TTC549 (cell line): ENCODE measurements around the gene ERLIN1.

Experiments used
- FAIRE-seq: peaks from 2 replicates; lab custom pipeline; 2012; peaks lifted over from hg19 to GRCh38; lab: Jason Lieb, UNC

ERLIN1 gene

DNA sequence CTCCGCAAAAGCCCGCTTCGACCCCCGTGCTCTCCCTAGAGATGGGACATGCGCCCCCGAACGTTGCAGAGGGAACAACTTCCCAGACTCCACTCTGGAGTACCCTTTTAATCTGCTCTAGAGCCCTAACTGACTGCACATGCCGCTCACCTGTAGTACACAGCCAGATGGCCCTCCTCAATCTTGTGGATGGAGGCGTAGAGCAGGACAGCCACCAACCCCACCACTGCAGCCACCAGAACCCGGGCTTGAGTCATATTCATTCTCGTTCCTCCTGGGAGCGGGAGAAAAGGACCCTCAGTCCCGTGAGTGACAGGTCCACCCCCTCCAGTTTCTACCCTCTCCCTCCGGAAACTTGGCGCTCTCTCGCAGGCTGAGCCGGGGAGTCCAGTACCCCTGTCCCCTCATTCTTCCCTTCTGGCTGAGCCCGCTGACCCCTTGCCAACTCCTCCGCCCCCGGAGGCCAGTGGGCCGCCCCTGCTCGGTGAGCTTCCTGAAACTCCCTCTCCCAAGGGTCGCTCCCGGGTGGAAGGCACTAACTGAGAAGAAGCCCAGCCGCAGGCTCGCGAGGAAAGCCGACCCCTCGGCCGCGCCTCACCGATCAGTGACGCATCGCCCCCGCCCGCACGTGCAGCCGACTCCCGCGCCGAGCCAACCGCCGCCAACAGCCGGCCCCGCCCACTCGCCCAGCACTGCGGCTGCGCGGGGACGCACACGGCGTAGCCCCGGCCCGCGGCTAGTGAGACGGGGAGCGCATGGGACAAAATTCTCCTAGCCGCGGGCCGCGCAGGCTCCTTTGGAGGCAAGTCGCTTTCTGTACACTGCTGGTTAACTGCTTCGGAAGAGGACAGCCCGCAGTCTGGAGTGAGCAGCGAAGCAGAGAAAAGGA is at the start of gene ERLIN1:
ERLIN1 (minus strand) TSS at position 666 of the 889 bp plus-strand sequence; CDS start at position 263, 403 bp downstream.
- no peak for FAIRE-seq

DNA sequence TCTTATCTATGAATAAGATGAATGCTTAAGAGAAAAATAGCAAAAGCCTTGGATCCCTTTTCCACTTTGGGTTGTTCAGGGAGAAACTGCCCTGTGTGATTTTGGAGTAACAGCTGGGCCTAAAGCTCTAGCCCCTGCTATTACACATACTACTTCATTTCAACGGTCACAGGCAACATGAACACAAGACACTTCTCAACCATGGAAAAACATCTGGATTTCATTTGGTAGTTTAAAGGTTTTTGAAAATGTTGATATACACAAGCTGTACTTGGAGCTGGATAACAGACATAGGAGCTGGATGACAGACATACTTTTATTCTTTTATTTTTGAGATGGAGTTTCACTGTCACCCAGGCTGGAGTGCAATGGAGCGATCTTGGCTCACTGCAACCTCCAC is 46.3 kb upstream of the ERLIN1 start:
- no peak for FAIRE-seq

DNA sequence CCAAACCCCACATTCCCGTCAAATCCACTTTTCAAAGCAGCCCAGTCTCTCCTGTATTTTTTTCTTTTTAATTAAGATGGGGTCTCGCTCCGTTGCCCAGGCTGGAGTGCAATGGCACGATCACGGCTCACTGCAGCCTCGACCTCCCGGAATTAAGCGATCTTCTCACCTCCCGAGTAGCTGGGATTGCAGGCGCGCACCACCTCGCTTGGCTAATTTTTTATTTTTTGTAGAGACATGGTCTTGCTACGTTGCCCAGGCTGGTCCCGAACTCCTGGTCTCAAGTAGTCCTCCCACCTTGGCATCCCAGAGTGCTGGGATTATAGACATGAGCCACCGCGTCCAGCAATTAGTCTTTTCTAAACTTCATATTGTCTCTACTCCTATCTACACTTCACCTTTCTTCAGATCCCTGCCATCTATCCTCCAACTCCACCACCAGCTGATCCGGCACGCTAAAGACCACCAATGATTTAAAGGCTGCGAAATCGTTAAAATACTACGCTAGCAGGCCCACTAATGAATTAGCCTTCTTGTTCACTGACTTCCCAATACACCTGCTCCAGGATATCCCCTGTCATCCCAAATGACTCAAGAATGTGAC is 44.1 kb upstream of the ERLIN1 start:
- FAIRE-seq = no peak

DNA sequence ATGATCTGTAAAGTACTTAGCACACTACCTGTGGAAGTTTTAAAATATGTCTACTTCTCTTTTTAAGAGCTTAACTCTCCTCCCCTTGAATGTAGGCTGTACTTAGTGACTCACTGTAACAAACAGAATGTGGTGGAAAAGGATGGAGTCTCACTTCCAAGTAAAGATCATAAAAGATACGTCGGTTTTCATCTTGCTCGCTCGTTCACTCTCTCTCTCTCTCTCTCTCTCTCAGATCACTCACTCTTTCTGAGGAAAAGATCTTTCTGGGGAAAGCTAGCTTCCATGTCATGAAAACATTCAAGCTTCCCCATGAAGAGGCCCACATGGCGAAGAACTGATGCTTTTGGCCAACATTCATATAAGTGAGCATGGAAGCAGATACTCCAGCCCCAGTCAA is 38.0 kb upstream of the ERLIN1 start:
- FAIRE-seq = no peak

DNA sequence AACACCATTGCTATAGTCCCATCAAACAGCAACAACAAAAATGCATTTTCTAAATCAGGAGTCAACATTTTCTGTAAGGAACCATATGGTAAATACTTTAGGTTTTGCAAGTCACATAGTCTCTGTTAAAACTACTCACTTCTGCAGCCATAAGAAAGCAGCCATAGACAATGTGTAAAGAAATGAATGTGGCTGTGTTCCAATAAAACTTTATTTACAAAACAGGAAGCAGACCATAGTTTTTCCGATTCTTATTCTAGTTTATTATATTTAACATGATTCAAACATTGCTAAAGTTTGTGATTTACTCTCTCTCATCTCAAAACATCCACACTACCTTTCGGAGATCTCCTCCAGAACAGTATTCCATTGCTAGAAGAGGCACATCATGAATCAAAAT is 36.7 kb upstream of the ERLIN1 start:
- FAIRE-seq = no peak

DNA sequence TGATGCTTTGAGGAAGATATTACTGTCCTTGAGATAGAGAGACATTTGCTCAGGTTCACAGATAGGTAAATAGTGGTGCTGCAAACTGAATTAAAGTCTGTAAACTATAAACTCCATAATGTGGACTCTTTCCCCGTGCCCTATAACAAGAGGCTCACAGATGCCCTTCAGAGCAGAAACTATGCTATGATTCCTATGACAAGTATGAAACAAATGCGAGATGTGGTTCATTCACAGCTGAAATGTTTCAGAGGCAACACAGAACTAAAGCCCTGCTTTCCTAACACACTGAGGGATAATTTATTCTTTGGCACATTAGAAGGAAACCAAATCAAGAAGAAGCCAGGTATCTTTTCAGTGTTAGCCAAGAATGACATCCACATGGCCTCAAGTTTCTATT is 30.2 kb upstream of the ERLIN1 start:
- FAIRE-seq = no peak

DNA sequence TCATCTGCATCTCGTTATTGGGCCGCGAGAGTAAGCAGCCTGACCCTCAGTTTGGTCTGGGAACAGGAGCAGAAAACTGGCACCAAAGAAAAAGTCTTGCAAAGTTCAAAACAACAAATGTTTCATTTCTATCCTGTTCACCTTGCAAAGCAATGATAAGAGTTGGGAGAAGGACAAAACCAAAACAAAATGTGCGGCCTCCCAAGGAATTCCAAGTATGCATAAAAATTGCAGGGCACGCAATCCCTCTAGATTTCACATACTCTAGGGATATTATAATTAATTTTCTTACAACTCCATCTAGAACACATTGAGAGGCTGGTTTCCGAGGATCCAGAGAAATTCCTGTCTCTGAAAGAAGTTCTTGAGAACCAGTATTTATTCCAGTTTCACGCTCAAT is 23.5 kb upstream of the ERLIN1 start:
- FAIRE-seq = no peak

DNA sequence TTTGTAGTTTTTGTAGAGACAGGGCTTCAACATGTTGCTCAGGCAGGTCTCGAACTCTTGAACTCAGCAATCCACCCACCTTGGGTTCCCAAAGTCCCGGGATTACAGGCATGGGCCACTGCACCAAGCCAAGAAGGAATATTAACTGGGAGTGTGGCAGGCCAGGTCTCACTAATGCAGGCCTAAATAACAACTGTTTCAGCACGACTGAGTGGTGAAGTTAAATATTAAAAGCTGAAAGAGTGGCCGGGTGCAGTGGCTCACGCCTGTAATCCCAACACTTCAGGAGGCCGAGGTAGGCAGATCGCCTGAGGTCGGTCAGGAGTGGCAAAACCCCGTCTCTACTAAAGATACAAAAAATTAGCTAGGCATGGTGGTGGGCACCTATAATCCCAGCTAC is 22.4 kb upstream of the ERLIN1 start:
- no peak for FAIRE-seq

DNA sequence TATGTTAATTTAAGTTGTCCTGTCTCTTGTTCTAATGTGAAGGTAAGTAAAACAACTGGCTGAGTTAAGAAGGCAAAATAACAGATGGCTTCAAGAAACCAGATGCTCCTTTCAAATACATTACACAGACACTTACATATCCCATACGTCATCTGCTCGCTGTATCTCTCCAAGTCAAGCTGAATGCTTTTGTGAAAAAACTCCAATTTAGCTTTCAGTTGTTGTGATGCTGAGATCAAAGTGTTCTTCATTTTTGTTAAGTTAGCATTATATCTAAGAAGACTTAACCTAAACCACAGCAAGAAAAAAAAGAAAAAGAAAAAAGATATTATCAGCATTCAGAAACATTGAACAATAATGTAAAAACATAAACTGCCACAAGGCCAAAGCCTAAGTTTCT is 18.5 kb upstream of the ERLIN1 start:
- no peak for FAIRE-seq

DNA sequence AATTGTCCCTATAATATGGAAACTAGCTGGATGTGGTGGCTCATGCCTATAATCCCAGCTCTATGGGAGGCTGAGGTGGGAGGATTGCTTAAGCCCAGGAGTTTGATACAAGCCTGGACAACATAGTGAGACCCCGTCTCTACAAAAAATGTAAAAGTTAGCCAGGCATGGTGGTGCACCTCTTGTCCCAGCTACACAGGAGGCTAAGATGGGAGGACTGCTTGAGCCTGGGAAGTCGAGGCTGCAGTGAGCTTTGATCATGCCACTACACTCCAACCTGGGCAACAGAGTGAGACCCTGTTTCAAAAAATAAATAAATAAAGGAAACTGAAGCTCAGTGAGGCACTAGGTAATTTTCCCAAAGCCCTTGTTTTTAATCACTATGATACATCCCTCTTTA is 15.7 kb upstream of the ERLIN1 start:
- FAIRE-seq = no peak

DNA sequence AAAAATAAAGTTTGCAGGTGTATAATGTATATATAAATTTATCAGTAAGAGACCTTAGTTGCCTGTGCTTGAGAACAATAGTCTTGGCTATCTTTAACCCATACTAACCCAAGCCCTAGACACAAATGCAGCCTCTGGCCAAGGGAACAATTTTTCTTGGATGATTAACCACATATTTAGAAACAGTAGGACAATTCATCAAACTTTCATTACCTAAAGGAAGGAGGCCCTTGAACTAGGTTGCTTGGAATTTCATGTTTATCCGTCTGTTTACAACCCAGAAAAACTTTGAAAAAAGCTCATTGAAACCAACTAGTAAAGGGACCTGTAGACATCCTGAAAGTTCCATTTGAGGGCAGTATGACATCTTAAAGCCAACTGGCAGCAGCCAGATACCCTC is 8.9 kb upstream of the ERLIN1 start:
- FAIRE-seq = peak; percentile 5

DNA sequence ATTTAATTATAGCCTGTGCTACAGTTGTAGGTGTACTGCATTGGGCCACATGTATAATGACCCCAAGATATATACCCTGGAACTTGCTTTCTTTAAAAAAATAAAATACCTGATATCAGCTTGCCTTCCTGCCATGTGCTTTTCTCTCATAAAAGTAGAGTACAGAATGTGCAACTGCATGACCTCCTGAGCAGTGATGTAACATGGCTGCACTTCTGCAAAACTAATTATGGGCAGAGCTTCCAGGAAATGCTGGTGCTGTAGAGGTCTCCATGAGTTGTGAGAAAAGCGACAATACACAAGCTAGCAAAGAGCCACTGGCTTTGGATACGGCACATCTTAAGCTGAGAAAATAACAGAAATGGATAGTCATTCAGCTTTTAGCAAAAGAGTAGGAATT is 6.5 kb upstream of the ERLIN1 start:
- no peak for FAIRE-seq

DNA sequence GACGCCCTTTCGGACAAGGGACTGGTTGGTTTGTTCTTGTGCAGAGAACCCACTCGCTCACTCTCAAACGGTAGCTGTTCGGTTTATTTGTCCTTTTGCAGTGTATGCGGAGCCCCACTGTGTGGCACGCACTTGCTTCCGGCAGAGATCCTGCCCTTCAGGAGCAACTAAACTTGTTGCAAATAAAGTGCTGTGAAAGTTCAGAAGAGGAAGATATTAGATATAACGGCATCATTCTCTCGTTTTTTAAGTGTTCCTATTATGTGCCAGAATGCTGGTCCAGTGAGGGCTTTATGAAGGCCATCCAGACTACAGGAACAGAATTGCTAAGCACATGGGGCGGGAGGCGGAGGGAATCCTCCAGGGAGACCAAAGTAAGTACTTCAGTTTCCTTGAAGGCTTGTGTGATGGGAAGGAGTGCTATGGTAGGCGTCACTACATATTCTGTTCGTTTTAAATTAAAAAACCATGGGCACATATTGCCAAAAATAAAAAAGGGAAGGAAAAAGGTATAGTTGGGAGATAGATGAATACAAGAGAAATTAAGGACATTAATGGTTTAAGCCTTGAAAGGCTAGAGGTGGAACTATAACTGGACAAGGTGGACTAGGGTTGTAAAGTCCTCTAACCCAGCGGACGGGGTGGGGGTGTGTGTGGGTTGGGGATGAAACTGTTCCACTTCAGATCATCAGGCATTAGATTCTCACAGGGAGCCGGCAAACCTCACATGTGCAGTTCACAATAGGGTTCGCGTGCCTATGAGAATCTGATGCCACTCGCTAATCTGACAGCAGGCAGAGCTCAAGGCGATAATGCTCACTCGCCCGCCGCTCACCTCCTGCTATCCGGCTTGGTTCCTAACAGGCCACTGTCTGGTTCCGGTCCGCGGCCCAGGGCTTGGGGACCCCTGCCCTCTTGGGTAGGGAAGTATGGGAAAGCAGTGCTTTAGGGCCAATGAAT is 704 bp upstream of the ERLIN1 start:
- FAIRE-seq = no peak

DNA sequence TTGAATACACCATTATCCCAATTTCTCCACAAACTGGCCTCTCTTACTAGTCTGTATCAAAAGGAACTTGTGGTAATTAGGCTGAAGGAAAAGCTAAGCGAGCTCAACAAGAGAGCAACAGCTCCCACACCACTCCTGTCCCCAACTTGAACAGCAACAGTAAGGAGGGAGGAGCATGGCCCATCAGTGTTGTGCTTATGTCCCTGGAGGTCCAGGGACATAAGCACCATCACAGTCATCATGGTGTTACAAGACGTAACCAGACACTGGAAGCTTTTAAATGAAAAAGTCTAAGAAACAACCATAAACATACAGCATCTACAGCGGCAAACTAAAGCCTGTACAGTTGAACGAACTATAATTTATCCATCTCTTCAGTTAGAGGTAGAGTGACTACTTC is 989 bp downstream of the ERLIN1 start:
- FAIRE-seq = no peak

DNA sequence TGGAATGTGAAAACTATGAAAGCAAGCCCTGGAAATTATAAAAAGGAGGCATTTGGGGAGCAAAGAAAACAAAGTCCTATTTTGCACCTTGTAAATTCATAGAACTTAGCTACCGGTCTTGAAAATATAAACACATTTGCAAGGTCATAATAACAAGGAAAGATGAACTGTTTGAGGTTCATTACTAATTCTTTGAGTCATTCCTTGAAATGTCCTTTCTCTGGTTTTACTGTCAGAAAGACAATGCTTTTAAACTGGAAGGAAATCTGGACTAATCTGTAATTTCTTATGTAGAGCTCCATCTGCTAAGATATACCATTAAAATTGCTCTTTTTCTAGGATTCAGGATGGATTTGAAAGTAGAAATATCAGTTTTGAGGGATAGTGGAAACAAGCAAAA is 1.4 kb downstream of the ERLIN1 start:
- FAIRE-seq = no peak

DNA sequence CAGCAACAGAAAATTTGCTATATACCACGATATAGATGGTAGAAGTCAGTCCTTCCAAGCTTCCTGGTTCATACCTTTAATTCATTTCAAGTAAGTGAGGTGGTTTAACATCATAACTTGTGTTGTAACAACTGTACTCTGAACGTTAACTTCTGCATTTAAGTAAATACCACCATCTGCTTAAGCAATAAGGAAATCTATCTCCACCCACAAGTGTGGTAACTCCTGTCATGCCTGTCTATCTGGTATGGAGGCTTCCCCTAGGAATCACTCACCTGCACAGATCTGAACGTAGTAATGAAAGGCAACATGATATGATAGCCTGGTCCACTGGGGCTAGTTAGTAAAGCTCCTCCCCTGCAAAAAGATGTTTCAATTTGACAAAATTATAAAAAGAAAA is 2.3 kb downstream of the ERLIN1 start:
- FAIRE-seq = no peak

DNA sequence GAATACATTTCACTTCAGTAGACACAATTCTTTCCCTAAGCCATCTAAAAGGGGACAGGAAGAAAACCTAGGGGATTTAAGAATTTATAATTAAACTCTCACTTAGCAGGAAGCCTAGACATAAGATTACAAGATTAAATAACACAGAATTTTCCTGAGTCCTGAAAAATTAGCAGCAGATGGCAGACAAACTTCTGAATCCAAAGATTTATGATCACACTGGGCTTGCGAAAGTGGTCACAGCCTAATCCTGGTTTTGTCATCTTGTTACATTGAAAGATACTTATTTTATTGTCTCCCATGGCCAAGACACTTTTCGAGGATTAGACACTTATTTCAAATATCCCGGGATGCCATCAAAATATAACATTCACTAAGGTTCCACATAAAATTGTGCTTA is 2.9 kb downstream of the ERLIN1 start:
- FAIRE-seq = no peak

DNA sequence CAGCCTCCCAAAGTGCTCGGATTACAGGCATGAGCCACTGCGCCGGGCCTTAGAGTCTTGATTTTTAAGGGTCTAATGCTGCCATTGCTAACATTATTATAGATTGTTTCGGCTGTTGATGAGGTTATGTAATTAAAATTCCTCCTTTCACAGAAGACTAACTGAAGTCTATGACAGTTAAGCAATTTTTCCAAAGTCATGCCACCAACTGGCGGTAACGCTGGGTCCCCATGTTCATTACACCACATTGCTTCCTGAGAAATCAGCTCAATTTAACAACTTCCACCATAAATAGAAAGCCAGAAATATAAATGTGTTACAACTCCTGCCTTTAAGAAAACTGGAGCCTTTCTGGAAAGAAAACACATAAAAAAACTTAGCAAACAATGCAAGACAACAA is 3.5 kb downstream of the ERLIN1 start:
- FAIRE-seq = no peak

DNA sequence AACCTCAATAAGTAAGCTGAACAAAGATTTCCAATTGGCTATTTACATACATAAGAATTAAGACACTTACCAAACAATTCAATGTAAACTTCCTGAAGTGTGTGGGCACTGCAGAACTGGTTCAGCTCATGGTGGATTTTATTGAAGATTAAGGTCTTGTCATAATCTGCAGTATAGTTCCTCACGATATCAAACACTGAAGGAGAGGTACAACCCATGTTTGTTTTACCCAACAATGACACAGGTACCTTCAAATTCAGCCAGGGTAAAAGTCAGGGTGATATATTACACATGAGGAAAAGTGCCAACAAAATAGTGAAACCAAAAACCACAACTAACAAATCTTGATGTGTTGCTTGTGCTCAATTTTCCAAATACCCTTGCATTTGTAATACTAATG is 10.0 kb downstream of the ERLIN1 start:
- no peak for FAIRE-seq

DNA sequence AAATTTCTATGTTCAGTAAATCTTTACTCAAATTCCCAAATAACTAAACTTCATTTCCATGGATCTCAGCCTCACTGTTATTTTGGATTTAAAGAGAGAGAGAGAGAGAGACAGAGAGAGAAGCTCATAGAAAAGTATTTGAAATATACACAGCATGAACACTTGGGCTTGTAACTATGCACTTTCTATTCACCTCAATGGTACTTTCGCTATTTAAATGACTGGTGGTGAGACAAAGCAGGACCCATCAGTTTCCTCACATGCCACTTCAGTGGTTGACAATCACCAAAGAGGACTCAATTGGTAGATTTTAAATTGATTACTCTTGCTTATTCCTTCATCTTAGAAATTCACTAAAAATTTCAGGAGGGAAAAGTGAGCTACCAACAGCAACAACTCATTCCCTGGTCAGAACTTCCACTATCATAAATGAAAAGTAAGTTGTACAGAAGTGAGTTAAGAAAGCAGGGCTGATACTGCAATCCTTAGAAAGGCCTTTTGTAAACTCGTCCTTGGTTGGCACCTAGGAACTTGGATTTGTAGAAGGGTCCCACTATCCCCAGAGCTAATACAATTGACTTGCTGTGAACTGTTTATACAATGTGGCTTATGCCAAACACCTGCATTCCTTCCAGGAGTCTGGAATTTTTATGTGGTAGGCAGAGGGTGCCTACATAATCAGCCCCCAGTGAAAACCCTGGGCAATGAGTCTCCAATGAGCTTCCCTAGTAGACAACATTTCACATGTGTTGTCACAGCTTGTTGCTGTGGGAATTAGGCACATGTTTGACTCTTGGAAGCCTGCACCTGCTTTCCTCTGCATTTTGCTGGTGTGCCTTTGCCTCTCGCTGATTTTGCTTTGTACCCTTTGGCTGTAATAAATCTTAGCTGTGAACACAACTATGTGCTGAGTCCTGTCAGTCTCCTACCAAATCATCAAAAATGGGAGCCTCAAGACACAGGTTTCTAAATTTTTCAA is 10.8 kb downstream of the ERLIN1 start:
- FAIRE-seq = no peak

DNA sequence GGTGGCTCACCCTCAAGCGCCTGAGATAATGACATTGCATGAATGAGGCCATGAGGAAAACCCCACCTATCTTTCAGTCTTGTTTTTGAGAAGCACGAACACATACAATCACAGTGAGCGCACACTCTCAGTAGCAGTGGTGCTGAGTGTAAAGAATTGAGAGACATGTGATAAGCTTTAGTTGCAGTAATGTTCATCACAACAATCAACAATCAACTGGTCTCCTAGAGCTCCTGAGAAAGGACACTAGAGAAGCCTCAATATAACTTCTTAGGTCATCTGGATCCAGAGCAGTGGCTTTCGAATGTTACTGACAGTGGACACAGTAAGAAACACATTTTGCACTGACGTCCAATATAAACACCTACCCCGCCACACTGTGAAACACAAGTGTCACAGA is 12.8 kb downstream of the ERLIN1 start:
- FAIRE-seq = no peak

DNA sequence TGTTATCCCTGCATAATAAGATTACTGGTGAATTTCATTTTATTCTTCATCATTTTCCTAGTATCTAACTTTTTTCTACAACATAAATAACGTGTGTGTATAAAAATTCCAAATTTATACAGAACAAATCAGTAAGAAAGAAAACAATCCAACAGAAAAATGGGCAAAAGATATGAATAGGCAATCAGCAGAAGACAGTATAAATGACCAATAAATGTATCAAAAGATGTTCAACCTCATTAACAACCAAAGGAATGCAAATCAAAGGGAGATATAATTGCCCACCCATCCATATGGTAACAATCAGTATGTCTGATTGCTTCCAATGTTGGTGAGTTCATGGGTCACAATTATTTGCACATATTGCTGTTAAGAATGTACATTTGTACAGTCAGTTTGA is 13.5 kb downstream of the ERLIN1 start:
- no peak for FAIRE-seq
